ENCODE measurements around the gene GPR4.

GPR4 gene

DNA sequence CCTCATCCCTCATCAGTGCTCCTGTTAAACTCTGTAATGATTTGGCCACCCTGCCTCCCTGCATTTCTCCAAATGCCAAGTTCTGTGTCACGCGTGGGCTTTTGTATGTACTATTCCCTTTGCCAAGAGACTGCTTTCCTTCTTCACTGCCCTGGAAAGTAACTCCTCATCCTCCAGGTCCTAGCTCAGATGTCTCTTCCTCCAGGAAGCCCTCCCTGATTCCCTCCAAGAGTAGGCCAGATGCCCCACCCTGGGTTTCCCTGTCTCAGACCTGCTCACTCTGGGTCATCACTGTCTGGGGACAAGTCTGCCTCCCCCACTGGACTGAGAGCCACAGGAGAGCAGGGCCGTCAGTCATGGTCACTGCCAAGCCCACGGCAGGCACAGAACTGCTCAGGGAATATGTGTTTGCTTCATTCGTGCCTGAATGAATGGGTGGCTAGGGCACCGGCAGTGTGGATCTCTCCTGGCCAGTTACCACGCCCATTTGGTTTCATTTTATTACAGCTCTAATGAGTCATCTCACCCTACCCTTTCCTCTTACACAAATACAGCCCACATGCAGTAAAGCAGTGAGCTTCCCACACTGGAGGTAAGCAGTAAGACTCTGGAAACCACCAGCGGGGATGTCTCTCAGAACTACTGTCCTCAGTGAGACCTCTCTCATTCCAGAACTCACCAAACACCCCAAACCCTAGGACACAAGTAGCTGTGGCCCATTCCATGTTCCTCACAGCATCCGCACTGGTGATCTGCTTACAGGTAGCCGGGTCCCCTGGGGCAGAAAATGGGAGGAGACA, 12.1 kb upstream of the GPR4 start:
- H3K4me1 ChIP-seq, result peaks cover 9% of the 10 kb centered on the region
- in situ Hi-C loops (cut with MboI; ENCODE audit: low sequenced_read_pairs), result no loop called here
- peaks cover 58% of the 10 kb centered on the region for H3K36me3 ChIP-seq (replicated peaks)
- H3K27me3 ChIP-seq (ENCODE audit: low read depth), result no peaks in the 10 kb centered on the region
- H3K4me3 ChIP-seq, result no peak overlapping the region
- no peak for DNase-seq (ENCODE audit: low spot score in 2 of 2)
- H3K9me3 ChIP-seq, result no peaks in the 10 kb centered on the region; the same call in 1 of the 2 replicates

DNA sequence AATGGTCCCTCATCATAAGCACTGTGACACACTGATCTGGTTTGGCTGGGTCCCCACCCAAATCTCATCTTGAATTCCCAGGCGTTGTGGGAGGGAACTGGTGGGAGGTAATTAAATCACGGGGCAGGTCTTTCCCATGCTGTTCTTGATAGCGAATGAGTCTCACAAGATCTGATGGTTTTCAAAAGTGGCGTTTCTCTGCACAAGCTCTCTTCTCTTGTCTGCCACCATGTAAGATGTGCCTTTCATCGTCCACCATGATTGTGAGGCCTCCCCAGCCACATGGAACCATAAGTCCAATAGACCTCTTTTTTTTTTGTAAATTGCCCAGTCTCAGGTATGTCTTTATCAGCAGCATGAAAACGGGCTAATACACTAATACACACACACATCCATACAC, 6.9 kb upstream of the GPR4 start:
- H3K36me3 ChIP-seq (replicated peaks), result peaks cover 31% of the 10 kb centered on the region
- in situ Hi-C loops (cut with MboI; ENCODE audit: low sequenced_read_pairs), result no loop called here
- H3K27me3 ChIP-seq (ENCODE audit: low read depth), result no peaks in the 10 kb centered on the region
- no peak overlapping the region for H3K4me3 ChIP-seq
- H3K9me3 ChIP-seq, result no peaks in the 10 kb centered on the region; the same call in 1 of the 2 replicates
- DNase-seq (ENCODE audit: low spot score in 2 of 2), result no peak
- peaks cover 8% of the 10 kb centered on the region for H3K4me1 ChIP-seq

DNA sequence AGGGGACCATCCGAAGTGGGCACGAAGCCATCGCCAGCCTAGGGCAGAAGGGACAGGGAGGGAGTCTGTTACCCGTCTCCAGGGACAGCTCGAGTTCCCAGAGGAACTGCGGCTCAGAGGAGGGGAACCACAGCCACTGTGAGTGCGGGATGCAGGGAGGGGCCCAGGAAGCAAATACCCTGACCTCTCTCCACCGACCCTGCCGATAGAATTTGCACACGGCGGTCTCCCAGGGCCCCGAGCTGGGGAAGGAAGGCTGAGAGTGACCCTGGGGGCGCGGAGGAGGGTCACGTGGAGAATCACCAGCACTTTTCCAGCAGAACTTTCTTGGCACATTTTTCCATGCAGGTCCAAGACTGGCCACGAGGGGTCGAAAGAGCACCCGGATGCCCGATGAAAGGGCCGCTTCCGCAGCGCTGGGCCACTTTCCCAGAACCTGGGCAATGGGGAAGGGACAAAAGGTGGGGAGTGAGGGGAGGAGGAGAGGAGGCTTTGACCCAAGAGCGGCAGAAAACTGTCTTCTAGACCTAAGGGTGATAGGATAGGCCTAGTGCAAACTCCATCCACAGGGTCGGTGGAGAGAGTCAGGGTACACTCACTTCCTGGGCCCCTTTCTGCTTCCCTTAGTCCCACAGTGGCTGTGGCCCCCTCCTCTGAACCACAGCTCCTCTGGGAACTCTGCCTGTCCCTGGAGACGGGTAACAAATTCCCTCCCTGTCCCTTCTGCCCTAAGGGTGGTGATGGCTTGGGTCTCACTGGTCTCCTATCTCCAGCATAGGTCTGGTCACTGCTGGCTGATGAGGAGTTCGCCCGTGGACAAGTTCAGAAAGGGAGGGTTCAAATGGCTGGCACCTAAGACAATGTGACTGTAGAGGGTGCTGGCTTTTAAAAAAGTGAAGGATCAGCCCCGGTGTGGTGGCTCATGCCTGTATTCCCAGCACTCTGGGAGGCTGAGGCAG, 5.3 kb upstream of the GPR4 start:
- Histone ChIP-seq H3K4me3 (peak overlapping the region; percentile 22), H3K27me3 (ENCODE audit: low read depth) (peaks cover 2% of the 10 kb centered on the region), H3K36me3 (replicated peaks) (peaks cover 15% of the 10 kb centered on the region), H3K4me1 (peaks cover 8% of the 10 kb centered on the region), H3K9me3 (no peaks in the 10 kb centered on the region; the same call in 1 of the 2 replicates)
- in situ Hi-C loops (cut with MboI; ENCODE audit: low sequenced_read_pairs), result no loop called here
- DNase-seq (ENCODE audit: low spot score in 2 of 2), result peak; percentile 80 to 93

DNA sequence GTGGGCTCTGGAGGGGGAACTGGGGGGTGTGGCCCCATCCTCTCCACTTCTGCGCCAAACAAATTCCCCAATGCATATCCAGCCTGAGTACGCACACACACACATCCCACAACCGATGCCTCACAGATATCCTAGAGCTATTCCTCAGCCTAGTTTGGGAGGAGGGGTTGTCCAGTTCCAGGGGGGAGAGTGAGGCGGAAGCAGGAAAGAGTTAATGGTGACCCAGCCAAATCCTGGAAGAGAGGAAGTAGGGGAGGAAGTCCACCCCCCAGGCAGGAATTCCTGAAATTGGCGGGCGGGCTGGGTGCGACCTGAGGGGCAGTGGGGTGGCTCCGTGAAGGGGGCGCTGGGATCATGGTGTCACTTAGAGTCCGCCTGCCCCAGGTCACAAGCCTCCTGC, 897 bp downstream of the GPR4 start:
- Histone ChIP-seq H3K9me3 (no peaks in the 10 kb centered on the region), H3K36me3 (replicated peaks) (no peaks in the 10 kb centered on the region), H3K4me1 (no peaks in the 10 kb centered on the region), H3K27me3 (ENCODE audit: low read depth) (peaks cover 60% of the 10 kb centered on the region), H3K4me3 (no peak overlapping the region)
- DNase-seq (ENCODE audit: low spot score in 2 of 2), result no peak
- in situ Hi-C loops (cut with MboI; ENCODE audit: low sequenced_read_pairs), result no loop called here

DNA sequence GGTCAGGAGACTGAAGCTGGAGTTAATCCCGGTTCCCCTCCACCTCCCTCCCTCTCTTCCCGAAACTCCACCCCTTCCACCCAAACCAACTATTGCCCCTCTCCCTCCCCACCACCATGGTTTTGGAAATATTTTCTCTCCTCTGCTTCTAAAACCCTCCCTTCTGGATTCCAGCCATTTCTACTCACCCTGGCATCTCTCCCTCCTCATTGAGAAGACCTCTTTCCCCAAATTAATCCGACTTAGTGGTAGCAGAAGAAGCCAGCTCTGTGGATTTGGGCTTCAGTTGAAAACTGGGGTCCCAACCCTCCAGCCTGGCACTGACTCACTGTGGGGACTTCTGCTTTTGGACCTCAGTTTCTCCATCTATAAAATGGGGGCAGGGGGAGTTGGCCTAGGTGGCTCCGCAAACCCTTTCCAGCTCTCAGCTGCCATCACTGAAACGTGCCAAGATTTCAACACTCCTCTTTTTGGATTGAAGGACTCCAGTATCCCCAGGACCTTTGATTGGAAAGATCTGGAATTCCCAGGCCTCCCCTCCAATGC, 1.6 kb downstream of the GPR4 start:
- no peak for DNase-seq (ENCODE audit: low spot score in 2 of 2)
- in situ Hi-C loops (cut with MboI; ENCODE audit: low sequenced_read_pairs), result no loop called here
- Histone ChIP-seq H3K4me1 (no peaks in the 10 kb centered on the region), H3K4me3 (no peak overlapping the region), H3K27me3 (ENCODE audit: low read depth) (peaks cover 60% of the 10 kb centered on the region), H3K36me3 (replicated peaks) (no peaks in the 10 kb centered on the region), H3K9me3 (no peaks in the 10 kb centered on the region)

DNA sequence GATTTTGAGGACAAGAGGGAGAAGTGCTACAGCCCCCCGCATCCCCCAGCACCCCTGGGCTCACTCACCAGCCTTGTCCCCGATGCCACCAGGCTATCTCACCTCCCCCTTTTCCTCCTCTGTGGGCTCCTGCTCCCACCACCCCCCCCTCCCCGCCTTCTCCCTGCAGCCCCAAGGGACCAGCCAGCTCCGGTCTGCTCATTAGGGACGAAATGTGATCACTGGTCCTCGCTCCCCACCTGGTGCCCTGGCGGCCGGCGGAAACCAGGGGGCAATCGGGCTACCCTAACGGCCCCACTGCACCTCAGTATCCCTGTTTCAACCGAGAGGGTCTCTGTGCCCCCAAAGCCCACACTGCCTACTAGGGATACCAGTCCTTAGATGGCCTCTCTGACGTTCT, 2.7 kb downstream of the GPR4 start:
- no peak overlapping the region for H3K4me3 ChIP-seq
- no peaks in the 10 kb centered on the region for H3K36me3 ChIP-seq (replicated peaks)
- no peaks in the 10 kb centered on the region for H3K9me3 ChIP-seq
- peaks cover 60% of the 10 kb centered on the region for H3K27me3 ChIP-seq (ENCODE audit: low read depth)
- in situ Hi-C loops (cut with MboI; ENCODE audit: low sequenced_read_pairs), result no loop called here
- no peak for DNase-seq (ENCODE audit: low spot score in 2 of 2)
- no peaks in the 10 kb centered on the region for H3K4me1 ChIP-seq

DNA sequence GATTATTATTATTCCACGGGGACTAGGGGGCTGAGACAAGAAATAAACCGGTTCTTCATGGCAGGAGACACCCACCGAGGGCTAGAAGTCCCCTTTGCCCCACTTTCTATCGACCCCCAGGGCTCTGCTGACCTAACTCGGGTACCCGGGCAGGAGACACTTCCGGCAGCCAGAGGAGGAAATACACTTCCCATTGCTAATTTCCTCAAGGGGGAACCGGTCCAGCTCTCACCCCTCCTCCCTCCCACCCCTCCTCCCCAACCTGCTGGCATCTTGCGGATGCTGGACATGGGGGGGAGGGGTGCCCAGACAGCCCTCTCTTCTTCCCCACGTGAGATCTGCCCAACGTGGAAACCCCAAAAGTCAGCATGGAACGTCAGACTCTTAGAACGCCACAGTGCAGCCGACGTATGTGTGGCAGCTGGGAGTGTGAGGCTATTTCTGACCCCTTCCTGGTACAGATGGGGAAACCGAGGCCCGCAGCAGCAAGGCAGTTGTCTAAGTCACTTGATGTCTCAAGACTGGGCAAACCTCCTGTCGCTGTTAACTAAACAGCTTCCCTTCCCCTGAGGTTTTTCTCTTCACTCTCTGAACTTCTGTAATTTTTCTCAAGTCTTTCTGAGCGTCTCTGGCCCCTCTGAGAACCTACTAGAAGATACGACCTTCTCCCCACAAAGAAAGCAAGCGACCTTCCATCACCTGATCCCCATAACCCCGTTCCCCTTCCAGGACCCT, 3.6 kb downstream of the GPR4 start:
- Histone ChIP-seq H3K27me3 (ENCODE audit: low read depth) (peaks cover 60% of the 10 kb centered on the region), H3K9me3 (no peaks in the 10 kb centered on the region), H3K4me1 (no peaks in the 10 kb centered on the region), H3K4me3 (no peak overlapping the region), H3K36me3 (replicated peaks) (no peaks in the 10 kb centered on the region)
- no peak for DNase-seq (ENCODE audit: low spot score in 2 of 2)
- in situ Hi-C loops (cut with MboI; ENCODE audit: low sequenced_read_pairs), result no loop called here

DNA sequence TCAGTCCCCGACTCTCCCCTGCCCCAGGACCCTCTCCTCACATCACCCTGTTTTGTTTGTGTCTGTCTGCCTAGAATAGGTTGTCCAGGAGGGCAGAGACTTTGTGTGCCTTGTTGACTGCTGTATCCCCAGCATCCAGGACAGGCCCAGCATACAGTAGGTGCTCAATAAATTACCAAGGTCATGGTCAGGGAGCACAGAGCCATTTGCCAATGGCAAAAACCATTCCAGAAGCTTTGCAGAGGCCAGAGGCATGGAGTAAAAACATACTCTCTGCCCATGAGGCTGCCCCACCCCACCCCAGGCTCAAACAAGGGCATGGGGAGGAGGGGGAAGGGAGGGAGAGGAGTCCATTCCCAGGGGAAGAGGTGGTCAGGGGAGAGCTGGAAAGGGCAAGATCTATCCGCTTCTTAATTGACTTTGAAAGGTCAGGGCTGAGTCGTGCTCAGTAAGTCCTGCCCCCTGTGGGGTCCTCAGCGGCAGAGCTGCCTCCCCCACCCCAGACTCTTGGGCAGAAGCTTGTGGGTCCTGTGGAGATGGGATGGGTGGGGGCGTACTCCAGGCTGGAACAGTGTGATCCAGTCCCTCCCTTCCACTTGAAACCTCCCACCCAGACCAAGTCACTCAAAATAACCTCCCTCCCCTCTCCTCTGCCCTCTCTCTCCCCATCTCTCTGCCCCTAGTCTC, 4.4 kb downstream of the GPR4 start:
- H3K4me1 ChIP-seq, result no peaks in the 10 kb centered on the region
- H3K9me3 ChIP-seq, result no peaks in the 10 kb centered on the region
- H3K36me3 ChIP-seq (replicated peaks), result no peaks in the 10 kb centered on the region
- peaks cover 59% of the 10 kb centered on the region for H3K27me3 ChIP-seq (ENCODE audit: low read depth)
- in situ Hi-C loops (cut with MboI; ENCODE audit: low sequenced_read_pairs), result no loop called here
- no peak for DNase-seq (ENCODE audit: low spot score in 2 of 2)
- H3K4me3 ChIP-seq, result no peak overlapping the region

DNA sequence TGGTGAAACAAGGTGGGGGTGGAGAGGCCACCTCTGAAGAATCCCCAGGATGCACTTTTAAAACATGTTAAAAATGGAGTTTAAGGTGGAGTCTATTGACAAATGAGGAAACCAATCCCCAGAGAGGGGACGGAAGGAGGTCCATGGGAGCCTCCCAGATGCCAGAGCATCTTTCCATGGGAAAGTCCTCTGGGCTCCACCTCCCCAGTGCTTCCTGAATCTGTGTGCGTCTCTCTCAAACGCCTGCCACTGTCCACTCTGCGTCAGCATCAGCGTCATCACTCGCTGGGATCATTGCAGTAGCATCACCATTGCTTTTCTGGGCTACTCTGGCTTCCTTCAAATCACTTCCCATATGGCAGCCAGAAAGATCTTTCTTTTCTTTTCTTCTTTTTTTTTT, 6.2 kb downstream of the GPR4 start:
- in situ Hi-C loops (cut with MboI; ENCODE audit: low sequenced_read_pairs), result no loop called here
- peaks cover 42% of the 10 kb centered on the region for H3K27me3 ChIP-seq (ENCODE audit: low read depth)
- no peak overlapping the region for H3K4me3 ChIP-seq
- no peaks in the 10 kb centered on the region for H3K4me1 ChIP-seq
- no peaks in the 10 kb centered on the region for H3K36me3 ChIP-seq (replicated peaks)
- no peak for DNase-seq (ENCODE audit: low spot score in 2 of 2)
- no peaks in the 10 kb centered on the region for H3K9me3 ChIP-seq

DNA sequence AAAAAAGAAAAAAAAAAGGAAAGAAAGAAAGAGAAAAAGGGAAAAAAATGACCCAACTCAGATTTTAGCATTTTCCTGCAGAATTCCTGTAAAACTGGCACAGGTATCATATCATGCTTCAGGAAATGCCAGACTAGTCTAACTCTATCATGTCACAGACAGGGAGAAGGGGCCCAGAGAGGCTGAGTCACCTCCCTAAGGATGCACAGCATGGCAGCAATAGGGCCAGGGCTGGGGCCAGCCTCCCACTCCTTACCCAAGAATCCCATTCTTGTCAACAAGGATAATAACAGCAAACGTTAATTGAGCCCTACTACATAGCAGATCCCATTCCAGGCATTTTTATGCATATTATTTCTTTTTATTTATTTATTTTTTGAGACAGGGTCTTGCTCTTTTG, 8.5 kb downstream of the GPR4 start:
- Histone ChIP-seq H3K27me3 (ENCODE audit: low read depth) (peaks cover 19% of the 10 kb centered on the region), H3K4me3 (no peak overlapping the region), H3K4me1 (no peaks in the 10 kb centered on the region), H3K36me3 (replicated peaks) (no peaks in the 10 kb centered on the region), H3K9me3 (no peaks in the 10 kb centered on the region)
- in situ Hi-C loops (cut with MboI; ENCODE audit: low sequenced_read_pairs), result no loop called here
- no peak for DNase-seq (ENCODE audit: low spot score in 2 of 2)

DNA sequence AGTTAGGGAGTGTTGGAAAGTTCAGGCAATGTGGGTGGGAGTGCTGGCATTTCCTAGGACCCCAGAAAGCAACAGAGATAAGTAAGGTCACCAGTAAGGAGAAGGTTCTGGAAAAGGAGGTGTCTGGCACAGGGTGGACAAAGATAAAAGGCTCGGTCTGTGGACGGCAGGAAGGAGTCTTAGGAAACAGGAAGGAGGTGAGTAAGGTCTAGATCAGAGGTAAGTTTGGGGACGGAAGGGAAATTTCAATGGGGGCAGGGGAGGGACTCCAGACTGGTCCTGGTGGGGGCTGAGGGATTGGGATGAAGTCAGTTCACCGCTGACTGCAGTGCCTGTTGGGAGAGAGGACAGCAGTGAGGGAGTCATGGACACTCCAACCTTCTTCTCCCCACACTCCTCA, 9.6 kb downstream of the GPR4 start:
- Histone ChIP-seq H3K4me1 (no peaks in the 10 kb centered on the region), H3K36me3 (replicated peaks) (no peaks in the 10 kb centered on the region), H3K9me3 (no peaks in the 10 kb centered on the region), H3K27me3 (ENCODE audit: low read depth) (peaks cover 7% of the 10 kb centered on the region), H3K4me3 (no peak overlapping the region)
- no peak for DNase-seq (ENCODE audit: low spot score in 2 of 2)
- in situ Hi-C loops (cut with MboI; ENCODE audit: low sequenced_read_pairs), result no loop called here

DNA sequence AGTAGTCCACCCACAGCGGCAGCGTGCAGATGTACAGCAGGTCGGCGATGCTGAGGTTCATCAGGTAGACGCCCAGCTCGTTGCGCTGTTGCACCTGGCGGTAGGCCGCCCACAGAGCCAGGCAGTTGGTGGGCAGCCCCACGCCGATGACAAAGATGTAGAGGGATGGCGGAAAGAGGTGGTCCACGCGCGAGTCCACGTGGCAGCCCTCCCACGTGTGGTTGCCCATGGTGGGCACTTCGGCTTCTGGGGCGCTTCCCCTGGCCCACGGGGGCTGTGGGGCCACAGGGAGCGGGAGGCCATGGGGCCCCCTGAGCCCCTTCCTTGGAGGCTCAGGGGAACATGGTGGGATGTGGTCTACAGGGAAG, 10.4 kb downstream of the GPR4 start:
- Histone ChIP-seq H3K9me3 (no peaks in the 10 kb centered on the region), H3K36me3 (replicated peaks) (no peaks in the 10 kb centered on the region), H3K27me3 (ENCODE audit: low read depth) (peaks cover 2% of the 10 kb centered on the region; the same call in 1 of the 2 replicates), H3K4me3 (no peak overlapping the region), H3K4me1 (no peaks in the 10 kb centered on the region)
- DNase-seq (ENCODE audit: low spot score in 2 of 2), result no peak
- in situ Hi-C loops (cut with MboI; ENCODE audit: low sequenced_read_pairs), result no loop called here

DNA sequence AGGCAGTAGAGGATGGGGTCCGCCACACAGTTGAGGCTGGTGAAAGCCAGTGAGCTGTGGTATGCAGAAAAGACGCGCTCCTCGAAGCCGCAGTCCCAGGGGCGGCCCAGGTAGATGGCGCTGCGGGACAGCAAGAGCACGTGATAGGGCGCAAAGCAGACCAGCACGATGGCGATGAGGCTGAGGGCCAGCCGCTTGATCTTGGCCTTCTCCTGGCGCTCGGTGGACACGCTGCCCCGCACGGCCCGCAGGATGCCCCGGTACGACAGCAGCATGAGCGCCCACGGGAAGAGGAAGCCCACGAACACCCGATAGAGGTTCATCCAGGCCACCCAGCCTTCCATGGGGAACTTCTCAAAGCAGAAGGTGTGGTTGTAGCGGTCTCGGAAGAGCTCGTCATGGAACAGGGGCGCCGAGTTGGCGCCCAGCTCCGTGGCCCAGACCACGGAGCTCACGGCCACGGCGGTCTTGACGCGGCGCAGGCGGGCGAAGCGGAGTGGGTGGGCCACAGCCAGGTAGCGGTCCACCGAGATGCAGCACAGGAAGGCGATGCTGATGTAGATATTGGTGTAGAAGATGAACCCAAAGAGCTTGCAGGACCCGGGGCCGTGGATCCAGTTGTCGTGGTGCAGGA, 10.9 kb downstream of the GPR4 start:
- in situ Hi-C loops (cut with MboI; ENCODE audit: low sequenced_read_pairs), result no loop called here
- peak in 1 of 2 experiments; percentile 74 for DNase-seq (ENCODE audit: low spot score in 2 of 2)

More for the DNA sequence above, 10.9 kb downstream of the GPR4 start:
- Histone ChIP-seq H3K36me3 (replicated peaks) (no peaks in the 10 kb centered on the region), H3K4me1 (no peaks in the 10 kb centered on the region), H3K27me3 (ENCODE audit: low read depth) (no peaks in the 10 kb centered on the region), H3K9me3 (no peaks in the 10 kb centered on the region), H3K4me3 (no peak overlapping the region)

All from HAP-1 (cell line).